Uterus (tissue), 4 donors: ENCODE measurements around the gene RMND1. TPM values are rescaled to one million over a fixed set of nuclear protein-coding genes. Genes with fewer than 3 reads are reported as not detected.
"Not testable (repeated sequence)": the region's sequence is repeated elsewhere in the genome, so short reads cannot be mapped to it uniquely, and the experiment has no call there.

ENCODE experiments used
- DNase-seq, 2 donors: peaks; one replicate each; pipeline ENCODE4 v3.0.0-alpha.2; 2019 to 2020
- H3K27ac ChIP-seq, 2 donors: fragments of 200-600 bp; sonication (generic); 1 replicate in 1 of 2; 2 replicates in 1 of 2; pipeline ENCODE4 v1.5.1; 2016 to 2018
- H3K27me3 ChIP-seq, 2 donors: fragments of 200-600 bp; sonication (generic); one replicate each; pipeline ENCODE4 v1.5.1; 2018 to 2019; ENCODE audit warnings: control low read depth in 1 of 2
- H3K36me3 ChIP-seq, 2 donors: fragments of 200-600 bp; sonication (generic); one replicate each; pipeline ENCODE4 v1.5.1; 2019; ENCODE audit warnings: control low read depth in 1 of 2
- H3K4me1 ChIP-seq, 2 donors: fragments of 200-600 bp; sonication (generic); one replicate each; pipeline ENCODE4 v1.5.1; 2018 to 2019; ENCODE audit warnings: control low read depth in 1 of 2
- H3K4me3 ChIP-seq, 2 donors: fragments of 200-600 bp; sonication (generic); 1 replicate in 1 of 2; 2 replicates in 1 of 2; pipeline ENCODE4 v1.5.1; 2018 to 2019; ENCODE audit warnings: mild to moderate bottlenecking in 1 of 2
- H3K9me3 ChIP-seq, 2 donors: fragments of 200-600 bp; sonication (generic); one replicate each; pipeline ENCODE4 v1.5.1; 2019; ENCODE audit warnings: control low read depth in 1 of 2
- POLR2A ChIP-seq, 2 donors: fragments of 450-650 bp; IDR thresholded peaks; one replicate each; pipeline ENCODE4 v1.6.1; 2016; ENCODE audit warnings: antibody characterized with exemption in 2 of 2, mild to moderate bottlenecking in 1 of 2, moderate library complexity in 1 of 2
- intact Hi-C: fragments of 100-400 bp; cut with DNase I; formaldehyde crosslinking; loops from one replicate; pipeline ENCODE4 v1.15.1; 2023; ENCODE audit warnings: low total_unique reads
- total RNA-seq, 4 donors: library from RNA; depleted of rRNA in 3 of 4; stranded (reverse); fragments of >200 nt in 3 of 4; gene quantifications; one replicate each; pipeline versions ENCODE4 v1.1.0 to v1.2.4, GENCODE V29; 2014 to 2023
- TF ChIP-seq, protein P1 (sequence below), 4 experiments: fragments of 200-600 bp in 2 of 4; fragments of 450-650 bp in 2 of 4; sonication (generic) in 2 of 4; IDR thresholded peaks; one replicate each; pipeline ENCODE4 v1.5.1; 2016 to 2019; ENCODE audit warnings: antibody characterized with exemption in 4 of 4, mild to moderate bottlenecking in 2 of 4, moderate library complexity in 1 of 4
- donor health status: DM: yes; HTN: yes; CAD: no.

The RMND1 gene
- total RNA-seq, 4 donors from 2014 or later = 4.1 to 48.8 (median 21.1) TPM

- TF ChIP-seq, protein P1, sequence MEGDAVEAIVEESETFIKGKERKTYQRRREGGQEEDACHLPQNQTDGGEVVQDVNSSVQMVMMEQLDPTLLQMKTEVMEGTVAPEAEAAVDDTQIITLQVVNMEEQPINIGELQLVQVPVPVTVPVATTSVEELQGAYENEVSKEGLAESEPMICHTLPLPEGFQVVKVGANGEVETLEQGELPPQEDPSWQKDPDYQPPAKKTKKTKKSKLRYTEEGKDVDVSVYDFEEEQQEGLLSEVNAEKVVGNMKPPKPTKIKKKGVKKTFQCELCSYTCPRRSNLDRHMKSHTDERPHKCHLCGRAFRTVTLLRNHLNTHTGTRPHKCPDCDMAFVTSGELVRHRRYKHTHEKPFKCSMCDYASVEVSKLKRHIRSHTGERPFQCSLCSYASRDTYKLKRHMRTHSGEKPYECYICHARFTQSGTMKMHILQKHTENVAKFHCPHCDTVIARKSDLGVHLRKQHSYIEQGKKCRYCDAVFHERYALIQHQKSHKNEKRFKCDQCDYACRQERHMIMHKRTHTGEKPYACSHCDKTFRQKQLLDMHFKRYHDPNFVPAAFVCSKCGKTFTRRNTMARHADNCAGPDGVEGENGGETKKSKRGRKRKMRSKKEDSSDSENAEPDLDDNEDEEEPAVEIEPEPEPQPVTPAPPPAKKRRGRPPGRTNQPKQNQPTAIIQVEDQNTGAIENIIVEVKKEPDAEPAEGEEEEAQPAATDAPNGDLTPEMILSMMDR (IDR thresholded peaks at IDR 0.05) = no peak
- no peak for TF ChIP-seq POLR2A (IDR thresholded peaks at IDR 0.05)
- no peak overlapping the region for H3K27ac ChIP-seq
- no peaks in the 10 kb centered on the region for H3K4me1 ChIP-seq
- no peak for DNase-seq
- H3K27me3 ChIP-seq = no peaks in the 10 kb centered on the region
- H3K4me3 ChIP-seq = no peak overlapping the region
- H3K36me3 ChIP-seq = no peaks in the 10 kb centered on the region
- intact Hi-C loops = loop anchor here (10.0 kb wide), 1 partner anchor 63 kb away; no protein-coding TSS in a partner anchor
- no peaks in the 10 kb centered on the region for H3K9me3 ChIP-seq
These were observed 25.8 kb upstream of the RMND1 start for GRCh38 chr6:151477726-151478125.

- intact Hi-C loops = loop anchor here (10.0 kb wide), 1 partner anchor 61 kb away; no protein-coding TSS in a partner anchor
- H3K4me1 ChIP-seq = no peaks in the 10 kb centered on the region
- H3K9me3 ChIP-seq = no peaks in the 10 kb centered on the region
- peak in 1 of 2 donors; percentile 50 for DNase-seq
- H3K36me3 ChIP-seq = no peaks in the 10 kb centered on the region
- H3K4me3 ChIP-seq = no peak overlapping the region
- no peaks in the 10 kb centered on the region for H3K27me3 ChIP-seq
- H3K27ac ChIP-seq = no peak overlapping the region
- TF ChIP-seq, protein P1 (IDR thresholded peaks at IDR 0.05) = peak; percentile 70 to 84 (median 77)
- no peak for TF ChIP-seq POLR2A (IDR thresholded peaks at IDR 0.05)
These were observed 24.0 kb upstream of the RMND1 start for GRCh38 chr6:151475653-151476523.

- intact Hi-C loops = no loop called here
- H3K36me3 ChIP-seq = no peaks in the 10 kb centered on the region
- no peaks in the 10 kb centered on the region for H3K4me1 ChIP-seq
- no peak for TF ChIP-seq POLR2A (IDR thresholded peaks at IDR 0.05)
- H3K9me3 ChIP-seq = no peaks in the 10 kb centered on the region
- no peak overlapping the region for H3K4me3 ChIP-seq
- no peak for DNase-seq
- no peaks in the 10 kb centered on the region for H3K27me3 ChIP-seq
- H3K27ac ChIP-seq = no peak overlapping the region
These were observed 12.8 kb upstream of the RMND1 start for GRCh38 chr6:151464702-151465101.

- H3K36me3 ChIP-seq = no peaks in the 10 kb centered on the region
- intact Hi-C loops = no loop called here
- no peak for DNase-seq
These were observed 9.7 kb upstream of the RMND1 start for GRCh38 chr6:151461673-151462072.

DNA sequence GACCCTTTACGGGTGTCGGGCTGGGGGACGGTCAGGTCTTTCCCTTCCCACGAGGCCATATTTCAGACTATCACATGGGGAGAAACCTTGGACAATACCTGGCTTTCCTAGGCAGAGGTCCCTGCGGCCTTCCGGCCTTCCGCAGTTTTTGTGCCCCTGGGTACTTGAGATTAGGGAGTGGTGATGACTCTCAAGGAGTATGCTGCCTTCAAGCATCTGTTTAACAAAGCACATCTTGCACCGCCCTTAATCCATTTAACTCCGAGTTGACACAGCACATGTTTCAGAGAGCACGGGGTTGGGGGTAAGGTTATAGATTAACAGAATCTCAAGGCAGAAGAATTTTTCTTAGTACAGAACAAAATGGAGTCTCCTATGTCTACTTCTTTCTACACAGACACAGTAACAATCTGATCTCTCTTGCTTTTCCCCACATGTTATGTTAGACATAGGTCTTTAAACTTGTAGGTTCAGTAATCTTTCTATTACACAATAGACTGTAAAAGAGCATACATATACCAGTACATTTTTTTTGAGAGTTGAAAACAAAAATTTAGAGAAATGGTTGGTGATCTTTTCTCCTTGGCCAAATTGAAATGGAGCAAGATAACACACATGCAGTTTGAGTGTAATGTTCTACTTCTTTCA is 3.9 kb upstream of the RMND1 start:
- not testable (repeated sequence) for H3K27me3 ChIP-seq, H3K4me1 ChIP-seq, H3K27ac ChIP-seq, H3K36me3 ChIP-seq, H3K9me3 ChIP-seq, H3K4me3 ChIP-seq, DNase-seq
- intact Hi-C loops = loop anchor here (10.0 kb wide), 1 partner anchor 61 kb away; the partner anchor contains the start of gene ZBTB2

More at GRCh38 chr6:151461673-151462072, 9.7 kb upstream of the RMND1 start:
- Histone ChIP-seq H3K27me3 (no peaks in the 10 kb centered on the region), H3K4me1 (no peaks in the 10 kb centered on the region), H3K9me3 (no peaks in the 10 kb centered on the region), H3K4me3 (no peak overlapping the region), H3K27ac (no peak overlapping the region)
- TF ChIP-seq POLR2A (IDR thresholded peaks at IDR 0.05) = no peak
- TF ChIP-seq, protein P1 (IDR thresholded peaks at IDR 0.05) = no peak
